GM19239 (cell line): ENCODE results near the gene PGRMC1.
"Not testable (repeated sequence)": the region's sequence is repeated elsewhere in the genome, so short reads cannot be mapped to it uniquely, and the experiment has no call there.

Experiments used
- DNase-seq: peaks from one replicate; pipeline ENCODE4 v3.0.0; 2011; ENCODE audit warnings: low spot score; ENCODE audit not compliant: insufficient read length
- FAIRE-seq: peaks from 2 replicates; lab custom pipeline; 2011; peaks lifted over from hg19 to GRCh38; lab: Jason Lieb, UNC

The PGRMC1 gene

GRCh38 chrX:119235872-119236622, at the start of gene PGRMC1:
TSS of gene PGRMC1 (plus strand) at chrX:119236285. CDS start at chrX:119236364, 79 bp downstream.
- DNase-seq: peak; percentile 59
- peak; percentile 65 for FAIRE-seq

- FAIRE-seq (no peak), DNase-seq (no peak)
These were observed 49.3 kb upstream of the PGRMC1 start for GRCh38 chrX:119186763-119187162.

- FAIRE-seq: no peak
These were observed 48.8 kb upstream of the PGRMC1 start for GRCh38 chrX:119187298-119187697.

GRCh38 chrX:119189115-119189514, 47.0 kb upstream of the PGRMC1 start:
- FAIRE-seq (no peak), DNase-seq (no peak)

More at GRCh38 chrX:119187298-119187697, 48.8 kb upstream of the PGRMC1 start:
- DNase-seq: no peak

- FAIRE-seq (no peak), DNase-seq (no peak)
These were observed 46.5 kb upstream of the PGRMC1 start for GRCh38 chrX:119189595-119189994.

- no peak for DNase-seq
- no peak for FAIRE-seq
These were observed 45.9 kb upstream of the PGRMC1 start for GRCh38 chrX:119190091-119190681.

- no peak for DNase-seq
- FAIRE-seq: no peak
These were observed 45.3 kb upstream of the PGRMC1 start for GRCh38 chrX:119190831-119191230.

GRCh38 chrX:119194621-119195020, 41.5 kb upstream of the PGRMC1 start:
- DNase-seq: no peak
- FAIRE-seq: no peak

GRCh38 chrX:119201570-119201969, 34.5 kb upstream of the PGRMC1 start:
- FAIRE-seq: no peak

GRCh38 chrX:119206203-119206602, 29.9 kb upstream of the PGRMC1 start:
- DNase-seq (no peak), FAIRE-seq (no peak)

More at GRCh38 chrX:119201570-119201969, 34.5 kb upstream of the PGRMC1 start:
- no peak for DNase-seq

- FAIRE-seq, DNase-seq: not testable (repeated sequence)
These were observed 28.6 kb upstream of the PGRMC1 start for GRCh38 chrX:119207483-119207882.

- FAIRE-seq (no peak), DNase-seq (no peak)
These were observed 27.6 kb upstream of the PGRMC1 start for GRCh38 chrX:119208401-119209057.

- DNase-seq, FAIRE-seq: not testable (repeated sequence)
These were observed 25.0 kb upstream of the PGRMC1 start for GRCh38 chrX:119210931-119211648.

- DNase-seq (no peak), FAIRE-seq (no peak)
These were observed 24.5 kb upstream of the PGRMC1 start for GRCh38 chrX:119211649-119212014.

GRCh38 chrX:119218198-119218597, 17.9 kb upstream of the PGRMC1 start:
- FAIRE-seq: peak; percentile 69

GRCh38 chrX:119222932-119223331, 13.2 kb upstream of the PGRMC1 start:
- DNase-seq: no peak
- no peak for FAIRE-seq

More at GRCh38 chrX:119218198-119218597, 17.9 kb upstream of the PGRMC1 start:
- no peak for DNase-seq

GRCh38 chrX:119223783-119224182, 12.3 kb upstream of the PGRMC1 start:
- FAIRE-seq (no peak), DNase-seq (no peak)

GRCh38 chrX:119226446-119226845, 9.6 kb upstream of the PGRMC1 start:
- DNase-seq (no peak), FAIRE-seq (no peak)

GRCh38 chrX:119228512-119229252, 7.4 kb upstream of the PGRMC1 start:
- DNase-seq (no peak), FAIRE-seq (no peak)

GRCh38 chrX:119229253-119229615, 6.9 kb upstream of the PGRMC1 start:
- FAIRE-seq (no peak), DNase-seq (no peak)
